Measurements from ENCODE around the gene SCYGR1. TPM values are rescaled to one million over a fixed set of nuclear protein-coding genes. Genes with fewer than 3 reads are reported as not detected.
"Not testable (repeated sequence)": the region's sequence is repeated elsewhere in the genome, so short reads cannot be mapped to it uniquely, and the experiment has no call there.

SCYGR1 gene
- polyA plus RNA-seq, result not detected

GRCh38 chr2:227387583-227387982 lies at the start of gene SCYGR1:
Gene SCYGR1, minus strand, starts transcription at chr2:227387949. Its CDS starts 0 bp downstream, at chr2:227387949.
- H3K27ac Mint-ChIP-seq; DNase-seq; H3K4me1 Mint-ChIP-seq; H3K27me3 Mint-ChIP-seq (ENCODE audit: low read depth in 3 of 3); H3K4me3 Mint-ChIP-seq; H3K36me3 Mint-ChIP-seq; H3K9me3 Mint-ChIP-seq: not testable (repeated sequence)

GRCh38 chr2:227436436-227437174 lies 48.9 kb upstream of the SCYGR1 start:
- peaks cover 0 to 5% (median 5%) of the 10 kb centered on the region in 3 donors for H3K36me3 Mint-ChIP-seq
- H3K4me1 Mint-ChIP-seq, result no peaks in the 10 kb centered on the region
- no peak for DNase-seq
- peaks cover 4 to 18% (median 17%) of the 10 kb centered on the region in 6 donors for H3K9me3 Mint-ChIP-seq
- peaks cover 3 to 8% (median 8%) of the 10 kb centered on the region in 3 donors for H3K27me3 Mint-ChIP-seq (ENCODE audit: low read depth in 3 of 3)
- no peak overlapping the region for H3K27ac Mint-ChIP-seq
- H3K4me3 Mint-ChIP-seq, result no peak overlapping the region

- H3K36me3 Mint-ChIP-seq, result peaks cover 0 to 5% (median 5%) of the 10 kb centered on the region in 3 donors
- no peak overlapping the region for H3K4me3 Mint-ChIP-seq
- peaks cover 4 to 11% (median 6%) of the 10 kb centered on the region in 3 donors for H3K27me3 Mint-ChIP-seq (ENCODE audit: low read depth in 3 of 3)
- peaks cover 4 to 18% (median 17%) of the 10 kb centered on the region in 6 donors for H3K9me3 Mint-ChIP-seq
- no peak for DNase-seq
- no peaks in the 10 kb centered on the region for H3K4me1 Mint-ChIP-seq
- H3K27ac Mint-ChIP-seq, result no peak overlapping the region
Observed at GRCh38 chr2:227433171-227433570, 45.4 kb upstream of the SCYGR1 start.

- peaks cover 4 to 18% (median 17%) of the 10 kb centered on the region in 6 donors for H3K9me3 Mint-ChIP-seq
- peaks cover 4 to 11% (median 6%) of the 10 kb centered on the region in 3 donors for H3K27me3 Mint-ChIP-seq (ENCODE audit: low read depth in 3 of 3)
- H3K4me3 Mint-ChIP-seq, result no peak overlapping the region
- peaks cover 0 to 5% (median 5%) of the 10 kb centered on the region in 3 donors for H3K36me3 Mint-ChIP-seq
- no peak overlapping the region for H3K27ac Mint-ChIP-seq
- H3K4me1 Mint-ChIP-seq, result no peaks in the 10 kb centered on the region
- DNase-seq, result no peak
Observed at GRCh38 chr2:227430639-227431038, 42.9 kb upstream of the SCYGR1 start.

GRCh38 chr2:227428731-227429285 lies 41.1 kb upstream of the SCYGR1 start:
- peaks cover 4 to 13% (median 6%) of the 10 kb centered on the region in 3 donors for H3K27me3 Mint-ChIP-seq (ENCODE audit: low read depth in 3 of 3)
- peaks cover 4 to 16% (median 13%) of the 10 kb centered on the region in 6 donors for H3K9me3 Mint-ChIP-seq
- no peak overlapping the region for H3K4me3 Mint-ChIP-seq
- H3K4me1 Mint-ChIP-seq, result no peaks in the 10 kb centered on the region
- H3K27ac Mint-ChIP-seq, result no peak overlapping the region
- peaks cover 0 to 5% (median 5%) of the 10 kb centered on the region in 3 donors for H3K36me3 Mint-ChIP-seq
- no peak for DNase-seq

- H3K36me3 Mint-ChIP-seq, result no peaks in the 10 kb centered on the region
- no peak overlapping the region for H3K27ac Mint-ChIP-seq
- no peaks in the 10 kb centered on the region for H3K4me1 Mint-ChIP-seq
- DNase-seq, result no peak
- peaks cover 2 to 4% (median 3%) of the 10 kb centered on the region in 3 donors for H3K27me3 Mint-ChIP-seq (ENCODE audit: low read depth in 3 of 3)
- no peak overlapping the region for H3K4me3 Mint-ChIP-seq
- H3K9me3 Mint-ChIP-seq, result peaks cover 0 to 6% (median 0%) of the 10 kb centered on the region in 6 donors
Observed at GRCh38 chr2:227423656-227424499, 36.1 kb upstream of the SCYGR1 start.

- H3K4me1 Mint-ChIP-seq, result no peaks in the 10 kb centered on the region
- H3K27me3 Mint-ChIP-seq (ENCODE audit: low read depth in 3 of 3), result peaks cover 2 to 4% (median 3%) of the 10 kb centered on the region in 3 donors
- peaks cover 0 to 2% (median 0%) of the 10 kb centered on the region in 6 donors for H3K9me3 Mint-ChIP-seq
- no peak overlapping the region for H3K4me3 Mint-ChIP-seq
- H3K36me3 Mint-ChIP-seq, result no peaks in the 10 kb centered on the region
- no peak for DNase-seq
- H3K27ac Mint-ChIP-seq, result no peak overlapping the region
Observed at GRCh38 chr2:227420087-227421052, 32.6 kb upstream of the SCYGR1 start.

- Mint-ChIP-seq H3K4me1 (peaks cover 0 to 2% of the 10 kb centered on the region in 2 donors), H3K27ac (no peak overlapping the region), H3K9me3 (peaks cover 0 to 2% (median 0%) of the 10 kb centered on the region in 6 donors)
Observed at GRCh38 chr2:227416701-227417100, 29.0 kb upstream of the SCYGR1 start.

GRCh38 chr2:227415538-227416424 lies 28.0 kb upstream of the SCYGR1 start:
- Mint-ChIP-seq H3K27me3 (ENCODE audit: low read depth in 3 of 3) (peaks cover 0 to 3% (median 2%) of the 10 kb centered on the region in 3 donors), H3K27ac (no peak overlapping the region), H3K9me3 (peaks cover 0 to 2% (median 0%) of the 10 kb centered on the region in 6 donors), H3K4me1 (peaks cover 2 to 11% of the 10 kb centered on the region in 2 donors), H3K4me3 (no peak overlapping the region), H3K36me3 (no peaks in the 10 kb centered on the region)
- DNase-seq, result no peak

More at GRCh38 chr2:227416701-227417100, 29.0 kb upstream of the SCYGR1 start:
- Mint-ChIP-seq H3K27me3 (ENCODE audit: low read depth in 3 of 3) (peaks cover 0 to 2% (median 1%) of the 10 kb centered on the region in 3 donors), H3K36me3 (no peaks in the 10 kb centered on the region), H3K4me3 (no peak overlapping the region)
- no peak for DNase-seq

- H3K4me3 Mint-ChIP-seq, result no peak overlapping the region
- H3K27ac Mint-ChIP-seq, result no peak overlapping the region
Observed at GRCh38 chr2:227414846-227415245, 27.1 kb upstream of the SCYGR1 start.

GRCh38 chr2:227413371-227413770 lies 25.6 kb upstream of the SCYGR1 start:
- peaks cover 0 to 3% (median 2%) of the 10 kb centered on the region in 3 donors for H3K27me3 Mint-ChIP-seq (ENCODE audit: low read depth in 3 of 3)
- H3K36me3 Mint-ChIP-seq, result no peaks in the 10 kb centered on the region
- no peak overlapping the region for H3K4me3 Mint-ChIP-seq
- H3K9me3 Mint-ChIP-seq, result no peaks in the 10 kb centered on the region
- DNase-seq, result no peak
- H3K27ac Mint-ChIP-seq, result no peak overlapping the region
- H3K4me1 Mint-ChIP-seq, result peaks cover 2 to 11% of the 10 kb centered on the region in 2 donors

More at GRCh38 chr2:227414846-227415245, 27.1 kb upstream of the SCYGR1 start:
- no peak for DNase-seq
- H3K36me3 Mint-ChIP-seq, result no peaks in the 10 kb centered on the region
- peaks cover 2 to 11% of the 10 kb centered on the region in 2 donors for H3K4me1 Mint-ChIP-seq
- H3K9me3 Mint-ChIP-seq, result no peaks in the 10 kb centered on the region
- H3K27me3 Mint-ChIP-seq (ENCODE audit: low read depth in 3 of 3), result peaks cover 0 to 3% (median 2%) of the 10 kb centered on the region in 3 donors

GRCh38 chr2:227412877-227413276 lies 25.1 kb upstream of the SCYGR1 start:
- no peaks in the 10 kb centered on the region for H3K9me3 Mint-ChIP-seq
- H3K4me1 Mint-ChIP-seq, result peaks cover 2 to 11% of the 10 kb centered on the region in 2 donors
- no peak for DNase-seq
- peaks cover 2 to 3% (median 2%) of the 10 kb centered on the region in 3 donors for H3K27me3 Mint-ChIP-seq (ENCODE audit: low read depth in 3 of 3)
- H3K27ac Mint-ChIP-seq, result no peak overlapping the region
- no peaks in the 10 kb centered on the region for H3K36me3 Mint-ChIP-seq
- H3K4me3 Mint-ChIP-seq, result no peak overlapping the region
